K562 (cell line): ENCODE data around the gene SLC16A5. TPM values are rescaled to one million over a fixed set of nuclear protein-coding genes. Genes with fewer than 3 reads are reported as not detected.
"Not testable (repeated sequence)": the region's sequence is repeated elsewhere in the genome, so short reads cannot be mapped to it uniquely, and the experiment has no call there.

ENCODE experiments used
- ATAC-seq: fragments of 200-7000 bp; cut with Tn5 transposase; 3 replicates; pipeline ENCODE4 v1.9.1; 2020; ENCODE audit warnings: moderate library complexity
- BruUV-seq: library from RNA; stranded (reverse); fragments of 400-500 nt; replicated peaks from 2 replicates; lab custom pipeline; 2021; lab: Mats Ljungman, UMichigan
- CTCF ChIA-PET: fragments of 300-600 bp; formaldehyde crosslinking; extraction: SDS; loops from one replicate; lab custom pipeline; 2021; ENCODE audit warnings: low intra/inter-chr PET ratio; lab: Yijun Ruan, JAX
- POLR2A ChIA-PET: fragments of 300-600, 350-650 bp; sonication (Branson Sonifier 250); formaldehyde crosslinking; extraction: SDS; loops from one replicate; lab custom pipeline; 2021; ENCODE audit warnings: antibody characterized with exemption, inconsistent platforms; lab: Yijun Ruan, JAX
- DNase-seq, 4 experiments: peaks; one replicate each; pipeline versions ENCODE4 v3.0.0 to v3.0.0-alpha.2; 2011 to 2018; ENCODE audit warnings: low spot score in 3 of 4, mixed read lengths in 3 of 4; ENCODE audit errors: extremely low read depth in 1 of 4
- FAIRE-seq: peaks from 2 replicates; lab custom pipeline; 2011; peaks lifted over from hg19 to GRCh38; lab: Jason Lieb, UNC
- H2AFZ ChIP-seq: 2 replicates; pipeline ENCODE4 v1.6.0; 2011; ENCODE audit warnings: low read depth, low read length, control low read depth, inconsistent platforms
- H3K27ac ChIP-seq: fragments of 200-600 bp; 3 replicates; pipeline ENCODE4 v1.8.0; 2011; ENCODE audit warnings: low read depth, mild to moderate bottlenecking, control low read depth, inconsistent platforms, low read length, moderate library complexity, mixed read lengths; ENCODE audit errors: extremely low read depth
- H3K27me3 ChIP-seq, 2 experiments: fragments of 300-600 bp in 1 of 2; 2 replicates in 1 of 2; 3 replicates in 1 of 2; pipeline versions ENCODE4 v1.6.0 to v1.8.0; 2011; ENCODE audit warnings: inconsistent platforms in 2 of 2, low read length in 2 of 2, mild to moderate bottlenecking in 1 of 2, mixed read lengths in 1 of 2, moderate library complexity in 1 of 2; ENCODE audit not compliant: control insufficient read depth in 2 of 2, insufficient read depth in 2 of 2
- H3K36me3 ChIP-seq: fragments of 300-600 bp; 3 replicates; pipeline ENCODE4 v1.8.0; 2011; ENCODE audit warnings: mild to moderate bottlenecking, low read length, inconsistent platforms; ENCODE audit not compliant: control insufficient read depth, insufficient read depth
- H3K4me1 ChIP-seq, 2 experiments: fragments of 200-600 bp in 1 of 2; replicated peaks in 1 of 2; 2 replicates in 1 of 2; 3 replicates in 1 of 2; pipeline versions ENCODE4 v1.5.1 to v1.8.0; 2011; ENCODE audit warnings: inconsistent platforms in 2 of 2, low read length in 2 of 2, mild to moderate bottlenecking in 1 of 2, mixed read lengths in 1 of 2, moderate library complexity in 1 of 2; ENCODE audit not compliant: control insufficient read depth in 2 of 2, insufficient read depth in 2 of 2
- H3K4me2 ChIP-seq: 2 replicates; pipeline ENCODE4 v1.6.1; 2011; ENCODE audit warnings: low read length, control low read depth, inconsistent platforms, mixed read lengths; ENCODE audit not compliant: insufficient read depth
- H3K4me3 ChIP-seq: fragments of 200-600 bp; sonication (generic), shearing (Covaris generic); 2 replicates; pipeline ENCODE4 v1.5.1; 2016; ENCODE audit warnings: control low read depth, inconsistent platforms
- H3K79me2 ChIP-seq: fragments of 200-600 bp; 3 replicates; pipeline ENCODE4 v1.8.0; 2011; ENCODE audit warnings: low read length, inconsistent platforms; ENCODE audit not compliant: control insufficient read depth, insufficient read depth
- H3K9ac ChIP-seq, 2 experiments: 2 replicates each; pipeline versions ENCODE4 v1.6.0 to v1.6.1; 2011; ENCODE audit warnings: low read depth in 2 of 2, low read length in 2 of 2, control low read depth in 1 of 2, inconsistent platforms in 1 of 2, mild to moderate bottlenecking in 1 of 2, mixed read lengths in 1 of 2; ENCODE audit not compliant: insufficient read depth in 1 of 2
- H3K9me1 ChIP-seq: one replicate; pipeline ENCODE4 v1.6.0; 2011; ENCODE audit warnings: inconsistent platforms, mild to moderate bottlenecking, low read length, moderate library complexity; ENCODE audit not compliant: control insufficient read depth, insufficient read depth
- H3K9me3 ChIP-seq: replicated peaks from 2 replicates; pipeline ENCODE4 v1.5.1; 2011; ENCODE audit warnings: low read depth, low read length, inconsistent platforms; ENCODE audit not compliant: control insufficient read depth, insufficient read depth
- H4K20me1 ChIP-seq: replicated peaks from 2 replicates; pipeline ENCODE4 v1.6.1; 2011; ENCODE audit warnings: low read length, inconsistent platforms, mixed read lengths; ENCODE audit not compliant: control insufficient read depth, insufficient read depth
- BHLHE40 ChIP-seq: IDR thresholded peaks from 2 replicates; pipeline ENCODE4 v1.6.1; 2011; ENCODE audit warnings: low read length, improper control_type of control experiment
- MBD2 ChIP-seq: sonication (generic); IDR thresholded peaks from 2 replicates; pipeline ENCODE4 v1.6.1; 2016; ENCODE audit warnings: low read depth, borderline replicate concordance
- RNF2 ChIP-seq: sonication (generic); IDR thresholded peaks from 2 replicates; pipeline ENCODE4 v1.6.1; 2016
- WGBS: fragments of 100-300 bp; shearing (Covaris generic); methylation state at CpG from one replicate; pipeline ENCODE4 v1.1.6; 2016; ENCODE audit warnings: low coverage, mixed read lengths; ENCODE audit not compliant: insufficient coverage; ENCODE audit errors: missing lambda C conversion rate; 5-methylcytosine and 5-hydroxymethylcytosine counted together
- in situ Hi-C: fragments of 300-500 bp; cut with MboI; formaldehyde crosslinking; loops from 4 replicates; pipeline ENCODE4 v1.15.0; 2018; ENCODE audit warnings: inconsistent platforms, mixed read lengths
- intact Hi-C: fragments of 100-400 bp; cut with micrococcal nuclease; formaldehyde crosslinking; loops from 2 replicates; pipeline ENCODE4 v1.14.2; 2022
- polyA plus RNA-seq, 8 experiments: library from polyadenylated mRNA; depleted of rRNA in 4 of 8; stranded (reverse) in 5 of 8; unstranded in 3 of 8; fragments of >200 nt; fragmentation: Nextera tagmentation in 2 of 8; fragmentation: Illumina TruSeq in 1 of 8; extraction: Ambion mirVana in 2 of 8; extraction: Trizol in 1 of 8; gene quantifications; 2 replicates each; pipeline versions ENCODE4 v1.2.1 to v1.2.3, GENCODE V29; 2011 to 2014; ENCODE audit warnings: inconsistent platforms in 1 of 8, missing spikeins in 1 of 8
- total RNA-seq, 7 experiments: library from RNA; depleted of rRNA in 6 of 7; stranded (reverse); fragments of >200 nt in 6 of 7; fragmentation: Illumina TruSeq in 2 of 7; extraction: Trizol in 2 of 7; gene quantifications; 2 replicates each; pipeline versions ENCODE4 v1.2.1 to v1.2.3, GENCODE V29; 2011 to 2021; ENCODE audit warnings: low replicate concordance in 1 of 7

SLC16A5 gene
- total and polyA plus RNA-seq, 9 of the 15 experiments (the other 6 are each of a cell fraction or from before 2014, with no cell fraction given) = 0.06 to 2.6 (median 0.91) TPM

DNA sequence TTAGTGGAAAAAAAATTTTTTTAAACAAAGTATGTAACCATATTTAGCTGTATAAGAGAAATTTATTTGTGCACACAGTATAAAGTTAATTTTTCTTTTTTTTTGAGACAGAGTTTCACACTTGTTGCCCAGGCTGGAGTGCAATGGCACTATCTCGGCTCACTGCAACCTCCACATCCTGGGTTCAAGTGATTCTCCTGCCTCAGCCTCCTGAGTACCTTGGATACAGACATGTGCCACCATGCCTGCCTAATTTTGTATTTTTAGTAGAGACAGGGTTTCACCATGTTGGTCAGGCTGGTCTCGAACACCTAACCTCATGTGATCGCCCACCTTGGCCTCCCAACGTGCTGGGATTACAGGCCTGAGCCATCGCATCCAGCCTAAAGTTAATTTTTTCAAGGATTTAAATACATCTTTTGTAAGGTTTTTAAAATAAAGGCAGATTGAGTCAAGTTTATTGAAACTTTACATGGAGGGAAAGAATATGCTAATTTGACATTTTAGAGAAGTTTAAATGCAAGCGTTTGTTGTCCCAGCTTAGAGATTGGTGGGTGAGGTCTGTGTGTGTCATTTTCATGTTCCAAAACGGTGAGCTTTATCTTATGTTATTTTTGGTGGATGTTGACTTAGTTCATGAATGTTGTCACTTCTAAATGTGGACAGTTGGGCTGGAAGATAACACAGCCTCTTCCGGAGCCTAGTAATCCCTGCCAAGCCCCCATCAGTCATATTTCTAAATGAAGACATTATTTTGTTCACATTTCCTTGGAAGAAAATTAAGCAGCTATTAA lies 16.1 kb upstream of the SLC16A5 start (continued):
- TF ChIP-seq MBD2 = peak; percentile 60; the same call in 1 of the 2 replicates
- peak; percentile 83 for TF ChIP-seq RNF2
- peak; percentile 22; the same call in 1 of the 2 replicates for TF ChIP-seq BHLHE40

DNA sequence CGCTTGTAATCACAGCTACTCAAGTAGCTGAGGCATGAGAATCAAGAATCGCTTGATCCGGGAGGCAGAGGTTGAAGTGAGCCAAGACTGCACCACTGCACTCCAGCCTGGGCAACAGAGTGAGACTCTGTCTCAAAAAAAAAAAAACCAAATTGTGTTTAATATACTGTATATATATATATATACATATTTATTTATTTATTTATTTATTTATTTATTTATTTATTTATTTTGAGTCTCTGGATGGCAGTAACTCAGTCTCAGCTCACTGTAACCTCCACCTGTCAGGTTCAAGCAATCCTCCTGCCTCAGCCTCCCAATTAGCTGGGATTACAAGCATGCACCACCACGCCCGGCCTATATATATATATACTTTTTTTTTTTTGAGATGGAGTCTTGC lies 14.8 kb upstream of the SLC16A5 start:
- H3K27me3 ChIP-seq, H4K20me1 ChIP-seq, H2AFZ ChIP-seq, H3K4me2 ChIP-seq, in situ Hi-C loops, FAIRE-seq, H3K9ac ChIP-seq, H3K4me3 ChIP-seq, H3K79me2 ChIP-seq, CTCF ChIA-PET, H3K9me1 ChIP-seq, H3K9me3 ChIP-seq, H3K36me3 ChIP-seq, ATAC-seq, BruUV-seq, DNase-seq: not testable (repeated sequence)
- POLR2A ChIA-PET = interaction anchor here (0.8 to 3.1 kb wide), 8 partner anchors 9 to 38 kb away, joined by 3 to 12 read pairs (median 3); partner anchors contain the start of gene SLC16A5
- H3K27ac ChIP-seq = peak overlapping the region; percentile 92; the same call in 1 of the 3 replicates
- intact Hi-C loops = loop anchor here (5.0 kb wide), 1 partner anchor 34 kb away; the partner anchor contains the start of gene ARMC7
- WGBS = 93% methylated on average over 5 of the region's 5 CpGs
- H3K4me1 ChIP-seq = peaks cover 30 to 43% of the 10 kb centered on the region in 2 experiments
